ENCODE data around the gene FAM167B.
A peak's percentile ranks its signal among the peaks of the same experiment; 100 is the strongest.

The FAM167B gene

DNA sequence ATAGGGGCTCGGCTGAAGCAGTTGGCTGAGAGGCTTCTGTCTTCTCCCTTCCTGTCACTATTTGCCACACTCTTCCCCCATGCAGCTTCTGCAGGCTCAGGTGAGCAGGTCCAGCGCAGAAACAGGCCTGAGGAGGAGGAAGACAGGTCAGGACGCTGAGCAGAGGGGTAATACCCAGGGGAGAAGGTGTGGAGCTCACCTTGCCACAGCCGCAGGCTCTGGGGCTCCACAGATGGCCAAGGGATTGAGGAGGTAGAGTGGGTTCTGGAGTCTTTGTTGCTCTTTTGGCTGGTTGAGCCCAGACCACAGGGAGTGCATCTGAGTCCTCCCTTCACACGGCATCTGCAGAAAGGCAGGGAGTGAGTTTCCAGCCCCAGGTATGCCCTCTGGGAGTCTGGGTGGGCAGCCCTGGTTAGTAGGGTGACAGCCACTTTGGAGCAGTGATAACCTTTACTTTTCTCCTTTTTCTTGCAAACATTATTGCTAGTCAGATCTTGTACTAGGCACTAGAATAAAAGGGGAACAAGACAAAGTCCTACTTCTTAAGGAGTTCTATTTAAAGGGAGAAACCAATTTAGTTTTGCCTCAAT, 15.1 kb upstream of the FAM167B start:
- Histone ChIP-seq H3K9ac (ENCODE audit: low read length) (no peak overlapping the region), H3K27ac (ENCODE audit: low read length) (no peak overlapping the region), H3K9me3 (ENCODE audit: control insufficient read depth, low read depth, low read length) (no peaks in the 10 kb centered on the region), H3K36me3 (ENCODE audit: control insufficient read depth, low read depth, low read length) (peaks cover 51% of the 10 kb centered on the region), H3K27me3 (ENCODE audit: control insufficient read depth, insufficient read depth, low read length) (no peaks in the 10 kb centered on the region), H3K4me1 (ENCODE audit: control insufficient read depth, low read depth, low read length) (no peaks in the 10 kb centered on the region), H3K4me3 (ENCODE audit: low read length) (no peak overlapping the region)

DNA sequence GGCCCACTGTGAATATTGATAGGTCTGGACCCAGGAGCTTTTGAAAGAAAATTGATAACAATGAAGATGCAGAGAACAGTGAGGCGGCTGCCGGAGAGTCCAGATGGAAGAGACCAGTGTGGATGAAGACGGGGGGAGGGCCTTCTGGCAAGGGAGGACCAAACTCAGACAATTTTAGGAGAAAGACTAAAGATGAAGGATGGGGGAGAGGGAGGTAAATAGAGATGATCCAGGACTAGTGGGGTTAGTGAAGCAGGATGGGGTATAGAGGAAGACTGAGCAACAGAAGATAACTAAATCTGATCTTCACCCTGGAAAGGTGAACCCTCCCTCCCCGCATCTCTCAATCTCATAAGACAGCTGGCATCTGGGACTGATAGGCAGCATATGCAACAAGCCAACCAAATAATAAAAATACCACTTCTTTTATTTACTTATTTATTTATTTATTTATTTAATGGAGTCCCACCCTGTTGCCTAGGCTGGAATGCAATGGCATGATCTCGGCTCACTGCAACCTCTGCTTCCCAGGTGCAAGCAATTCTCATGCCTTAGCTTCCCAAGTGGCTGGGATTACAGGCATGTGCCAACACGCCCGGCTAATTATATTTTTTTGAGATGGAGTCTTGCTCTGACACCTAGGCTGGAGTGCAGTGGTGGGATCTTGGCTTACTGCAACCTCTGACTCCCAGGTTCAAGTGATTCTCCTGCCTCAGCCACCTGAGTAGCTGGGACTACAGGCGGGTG, 14.3 kb upstream of the FAM167B start:
- Histone ChIP-seq H3K36me3 (ENCODE audit: control insufficient read depth, low read depth, low read length) (peaks cover 46% of the 10 kb centered on the region), H3K4me1 (ENCODE audit: control insufficient read depth, low read depth, low read length) (no peaks in the 10 kb centered on the region), H3K27me3 (ENCODE audit: control insufficient read depth, insufficient read depth, low read length) (no peaks in the 10 kb centered on the region), H3K9me3 (ENCODE audit: control insufficient read depth, low read depth, low read length) (no peaks in the 10 kb centered on the region), H3K4me3 (ENCODE audit: low read length) (no peak overlapping the region), H3K9ac (ENCODE audit: low read length) (no peak overlapping the region), H3K27ac (ENCODE audit: low read length) (no peak overlapping the region)

DNA sequence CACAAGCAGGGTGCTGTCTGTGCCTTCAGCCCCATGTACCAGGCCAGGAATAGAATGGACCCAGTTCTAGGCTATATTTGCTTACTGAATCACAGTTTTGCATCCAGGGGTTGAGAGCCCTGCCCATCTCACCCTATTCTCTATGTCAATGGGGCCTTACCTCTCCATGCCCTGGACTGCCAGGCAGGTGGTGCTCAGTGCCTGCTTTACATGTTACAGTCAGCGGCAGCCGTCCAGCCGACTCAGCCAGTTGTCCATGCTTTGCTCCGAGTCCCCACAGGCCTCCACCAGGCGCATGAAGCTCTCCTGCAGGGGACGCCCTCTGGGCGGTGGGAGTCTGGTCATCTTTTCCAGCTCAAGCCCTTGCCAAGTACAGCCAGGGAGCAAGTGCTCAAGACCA, 12.2 kb upstream of the FAM167B start:
- H3K4me3 ChIP-seq (ENCODE audit: low read length) = no peak overlapping the region
- H3K4me1 ChIP-seq (ENCODE audit: control insufficient read depth, low read depth, low read length) = peaks cover 6% of the 10 kb centered on the region
- H3K9ac ChIP-seq (ENCODE audit: low read length) = no peak overlapping the region
- H3K27me3 ChIP-seq (ENCODE audit: control insufficient read depth, insufficient read depth, low read length) = no peaks in the 10 kb centered on the region
- H3K27ac ChIP-seq (ENCODE audit: low read length) = no peak overlapping the region
- H3K9me3 ChIP-seq (ENCODE audit: control insufficient read depth, low read depth, low read length) = no peaks in the 10 kb centered on the region
- H3K36me3 ChIP-seq (ENCODE audit: control insufficient read depth, low read depth, low read length) = peaks cover 28% of the 10 kb centered on the region

DNA sequence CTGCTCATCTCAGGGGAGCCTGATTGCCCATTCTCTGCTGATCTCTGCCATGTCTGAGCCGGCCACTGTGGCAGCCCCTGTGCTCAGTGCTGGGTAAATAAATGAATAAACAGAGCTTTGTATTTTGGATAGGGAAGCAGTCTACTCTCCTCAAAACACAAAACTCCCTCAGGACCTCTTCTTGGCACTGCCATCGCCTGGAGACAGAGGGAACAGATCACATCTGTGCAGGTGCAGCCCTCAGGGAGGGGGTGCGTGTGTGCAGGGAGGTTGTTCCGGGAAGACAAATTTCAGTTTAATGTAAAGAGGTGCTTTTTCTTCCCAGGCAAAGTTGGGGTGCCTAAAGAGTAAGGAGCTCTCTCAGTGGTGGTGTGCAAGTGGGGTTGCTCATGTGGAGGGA, 7.7 kb upstream of the FAM167B start:
- Histone ChIP-seq H3K27me3 (ENCODE audit: control insufficient read depth, insufficient read depth, low read length) (no peaks in the 10 kb centered on the region), H3K9me3 (ENCODE audit: control insufficient read depth, low read depth, low read length) (no peaks in the 10 kb centered on the region), H3K36me3 (ENCODE audit: control insufficient read depth, low read depth, low read length) (peaks cover 8% of the 10 kb centered on the region), H3K4me1 (ENCODE audit: control insufficient read depth, low read depth, low read length) (peaks cover 9% of the 10 kb centered on the region), H3K27ac (ENCODE audit: low read length) (no peak overlapping the region), H3K4me3 (ENCODE audit: low read length) (peak overlapping the region; percentile 86), H3K9ac (ENCODE audit: low read length) (peak overlapping the region; percentile 88)

DNA sequence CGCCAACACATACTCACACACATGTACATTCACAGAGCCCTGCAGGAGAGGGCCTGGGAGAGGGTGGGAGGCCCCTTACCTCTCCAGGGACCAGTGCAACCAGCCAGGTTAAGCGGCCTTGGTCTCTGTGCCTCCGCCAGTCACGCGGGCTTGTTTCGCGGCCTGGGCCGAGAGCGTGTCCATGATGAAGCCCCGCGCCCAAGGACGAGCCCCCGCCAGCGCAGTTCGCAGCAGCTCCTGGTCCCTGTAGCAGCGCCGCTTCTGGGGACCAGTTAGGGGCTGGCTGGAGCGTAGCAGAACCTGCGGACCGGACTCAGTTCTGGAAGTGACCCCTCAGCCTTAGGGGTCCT, 7.3 kb upstream of the FAM167B start:
- Histone ChIP-seq H3K27ac (ENCODE audit: low read length) (peak overlapping the region; percentile 77), H3K9me3 (ENCODE audit: control insufficient read depth, low read depth, low read length) (no peaks in the 10 kb centered on the region), H3K36me3 (ENCODE audit: control insufficient read depth, low read depth, low read length) (peaks cover 4% of the 10 kb centered on the region), H3K9ac (ENCODE audit: low read length) (peak overlapping the region; percentile 88), H3K4me1 (ENCODE audit: control insufficient read depth, low read depth, low read length) (peaks cover 9% of the 10 kb centered on the region), H3K27me3 (ENCODE audit: control insufficient read depth, insufficient read depth, low read length) (no peaks in the 10 kb centered on the region), H3K4me3 (ENCODE audit: low read length) (peak overlapping the region; percentile 86)

DNA sequence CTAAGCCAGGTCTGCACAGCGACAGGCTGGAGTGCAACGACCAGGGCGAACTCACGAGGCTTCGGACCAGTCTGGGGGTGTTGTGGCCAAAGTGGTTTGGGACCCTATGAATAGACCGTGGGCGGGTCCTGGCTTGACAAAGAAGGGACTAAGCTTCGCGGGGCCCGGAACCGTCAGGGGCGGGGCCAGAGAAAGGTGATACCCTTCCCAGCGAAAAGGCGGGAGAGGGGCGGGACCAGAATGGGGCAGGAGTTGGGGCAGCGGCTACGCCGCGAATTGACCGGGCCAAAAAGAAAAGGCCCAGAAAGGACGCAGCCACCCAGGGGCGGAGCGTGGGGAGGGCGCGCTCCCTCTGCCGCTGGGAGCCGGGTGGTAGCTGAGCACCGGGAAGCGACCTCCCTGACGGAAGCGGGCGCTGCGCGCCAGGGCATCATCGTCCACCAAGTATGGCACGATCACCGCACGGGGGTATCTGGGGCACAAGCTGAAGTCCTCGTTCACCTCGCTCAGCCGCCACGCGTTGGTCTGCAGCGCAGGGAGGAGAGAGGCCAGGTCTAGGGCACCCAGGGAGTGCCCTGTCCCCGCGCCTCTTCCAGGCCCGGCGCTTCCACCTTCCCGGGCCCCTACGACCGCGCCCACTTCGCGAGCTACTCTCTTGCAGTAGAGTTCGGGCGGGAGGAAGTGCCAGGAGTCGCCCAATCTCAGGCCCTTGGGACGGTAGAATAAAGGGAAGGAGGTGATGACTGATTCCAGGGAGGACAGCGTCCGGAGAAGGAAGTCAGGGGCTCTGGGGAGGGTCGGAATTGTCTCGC, 6.7 kb upstream of the FAM167B start:
- peak overlapping the region; percentile 77 for H3K27ac ChIP-seq (ENCODE audit: low read length)
- H3K9ac ChIP-seq (ENCODE audit: low read length) = peak overlapping the region; percentile 88
- peak overlapping the region; percentile 86 for H3K4me3 ChIP-seq (ENCODE audit: low read length)
- no peaks in the 10 kb centered on the region for H3K36me3 ChIP-seq (ENCODE audit: control insufficient read depth, low read depth, low read length)
- H3K27me3 ChIP-seq (ENCODE audit: control insufficient read depth, insufficient read depth, low read length) = no peaks in the 10 kb centered on the region
- peaks cover 9% of the 10 kb centered on the region for H3K4me1 ChIP-seq (ENCODE audit: control insufficient read depth, low read depth, low read length)
- no peaks in the 10 kb centered on the region for H3K9me3 ChIP-seq (ENCODE audit: control insufficient read depth, low read depth, low read length)

DNA sequence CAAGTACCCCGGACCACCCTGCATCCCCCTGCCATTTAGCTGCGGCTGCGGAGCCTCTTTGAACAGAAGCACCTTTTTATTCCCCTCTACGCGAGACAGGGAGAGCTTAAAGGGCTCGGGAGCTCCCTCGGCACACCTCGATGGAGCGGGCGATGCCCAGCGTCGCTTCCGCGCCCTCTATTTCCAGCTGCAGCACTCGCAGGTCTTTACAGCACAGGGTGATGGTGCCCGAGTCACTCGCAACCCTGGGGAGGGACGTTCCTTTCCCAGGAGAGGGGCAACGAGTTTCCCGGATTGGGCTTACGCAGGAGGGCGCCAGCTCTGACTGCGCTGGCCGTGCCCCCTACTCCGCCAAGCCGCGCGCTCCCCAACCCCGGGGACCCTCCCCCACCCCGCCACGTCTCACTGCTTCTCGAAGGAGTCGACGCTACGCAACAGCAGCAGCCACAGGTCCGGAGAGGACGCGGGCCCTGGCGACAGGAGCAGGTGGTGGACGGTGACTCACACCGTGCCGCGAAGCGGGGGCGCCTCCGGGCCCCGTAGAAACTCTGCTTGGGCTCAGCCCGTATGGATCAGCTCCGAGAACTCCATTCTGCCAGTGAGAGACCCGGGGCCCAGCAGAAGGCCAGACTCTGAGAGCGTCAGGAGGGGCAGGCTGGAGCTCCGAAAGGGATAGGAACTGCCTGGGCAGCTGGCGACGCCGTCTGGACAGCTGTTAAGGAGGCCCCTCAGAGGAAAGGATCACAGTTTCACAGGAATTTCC, 5.8 kb upstream of the FAM167B start:
- peak overlapping the region; percentile 86 for H3K4me3 ChIP-seq (ENCODE audit: low read length)
- H3K27ac ChIP-seq (ENCODE audit: low read length) = no peak overlapping the region
- peak overlapping the region; percentile 88 for H3K9ac ChIP-seq (ENCODE audit: low read length)
- H3K4me1 ChIP-seq (ENCODE audit: control insufficient read depth, low read depth, low read length) = peaks cover 9% of the 10 kb centered on the region
- no peaks in the 10 kb centered on the region for H3K9me3 ChIP-seq (ENCODE audit: control insufficient read depth, low read depth, low read length)
- no peaks in the 10 kb centered on the region for H3K27me3 ChIP-seq (ENCODE audit: control insufficient read depth, insufficient read depth, low read length)
- H3K36me3 ChIP-seq (ENCODE audit: control insufficient read depth, low read depth, low read length) = no peaks in the 10 kb centered on the region

DNA sequence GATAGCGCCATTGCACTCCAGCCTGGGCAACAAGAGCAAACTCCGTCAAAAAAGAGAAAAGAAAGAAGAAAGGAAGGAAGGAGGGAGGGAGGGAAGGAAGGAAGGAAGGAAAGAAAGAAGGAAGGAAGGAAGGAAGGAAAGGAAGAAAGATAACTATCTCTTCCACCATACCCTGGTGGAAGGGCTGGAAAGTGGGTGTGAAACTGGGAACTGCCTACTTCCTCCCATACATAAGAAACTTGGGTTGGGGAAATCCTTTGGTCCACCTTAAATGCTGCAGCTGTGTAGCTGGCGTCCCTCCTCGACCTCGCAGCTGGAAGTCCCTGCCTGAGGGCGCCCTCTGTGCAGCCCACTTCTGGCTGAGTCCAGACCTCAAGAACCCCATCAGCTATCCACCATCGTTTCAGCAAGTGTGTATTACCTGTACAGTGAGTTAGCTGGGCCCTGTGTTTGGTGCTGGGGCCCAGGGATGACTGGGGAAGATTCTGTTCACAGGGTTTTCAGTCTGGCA, 4.6 kb upstream of the FAM167B start:
- Histone ChIP-seq H3K9me3 (ENCODE audit: control insufficient read depth, low read depth, low read length) (no peaks in the 10 kb centered on the region), H3K4me3 (ENCODE audit: low read length) (no peak overlapping the region), H3K27ac (ENCODE audit: low read length) (no peak overlapping the region), H3K9ac (ENCODE audit: low read length) (no peak overlapping the region), H3K4me1 (ENCODE audit: control insufficient read depth, low read depth, low read length) (peaks cover 9% of the 10 kb centered on the region), H3K36me3 (ENCODE audit: control insufficient read depth, low read depth, low read length) (no peaks in the 10 kb centered on the region), H3K27me3 (ENCODE audit: control insufficient read depth, insufficient read depth, low read length) (no peaks in the 10 kb centered on the region)

DNA sequence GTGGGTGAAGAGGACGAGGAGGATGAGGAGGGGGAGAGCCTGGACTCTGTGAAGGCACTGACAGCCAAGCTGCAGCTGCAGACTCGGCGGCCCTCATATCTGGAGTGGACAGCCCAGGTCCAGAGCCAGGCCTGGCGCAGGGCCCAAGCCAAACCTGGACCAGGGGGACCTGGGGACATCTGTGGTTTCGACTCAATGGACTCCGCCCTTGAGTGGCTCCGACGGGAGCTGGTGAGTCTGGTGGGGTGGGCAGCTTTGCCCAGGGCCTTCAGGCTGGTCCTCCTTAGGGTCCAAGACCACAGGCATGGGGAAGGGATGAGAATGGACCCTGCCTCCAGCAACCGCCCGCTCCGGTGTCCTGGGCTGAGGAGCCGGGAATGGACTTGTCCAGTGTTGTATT, 430 bp downstream of the FAM167B start:
- Histone ChIP-seq H3K27me3 (ENCODE audit: control insufficient read depth, insufficient read depth, low read length) (no peaks in the 10 kb centered on the region), H3K9me3 (ENCODE audit: control insufficient read depth, low read depth, low read length) (no peaks in the 10 kb centered on the region), H3K9ac (ENCODE audit: low read length) (no peak overlapping the region), H3K4me1 (ENCODE audit: control insufficient read depth, low read depth, low read length) (peaks cover 3% of the 10 kb centered on the region), H3K27ac (ENCODE audit: low read length) (no peak overlapping the region), H3K4me3 (ENCODE audit: low read length) (no peak overlapping the region), H3K36me3 (ENCODE audit: control insufficient read depth, low read depth, low read length) (no peaks in the 10 kb centered on the region)

DNA sequence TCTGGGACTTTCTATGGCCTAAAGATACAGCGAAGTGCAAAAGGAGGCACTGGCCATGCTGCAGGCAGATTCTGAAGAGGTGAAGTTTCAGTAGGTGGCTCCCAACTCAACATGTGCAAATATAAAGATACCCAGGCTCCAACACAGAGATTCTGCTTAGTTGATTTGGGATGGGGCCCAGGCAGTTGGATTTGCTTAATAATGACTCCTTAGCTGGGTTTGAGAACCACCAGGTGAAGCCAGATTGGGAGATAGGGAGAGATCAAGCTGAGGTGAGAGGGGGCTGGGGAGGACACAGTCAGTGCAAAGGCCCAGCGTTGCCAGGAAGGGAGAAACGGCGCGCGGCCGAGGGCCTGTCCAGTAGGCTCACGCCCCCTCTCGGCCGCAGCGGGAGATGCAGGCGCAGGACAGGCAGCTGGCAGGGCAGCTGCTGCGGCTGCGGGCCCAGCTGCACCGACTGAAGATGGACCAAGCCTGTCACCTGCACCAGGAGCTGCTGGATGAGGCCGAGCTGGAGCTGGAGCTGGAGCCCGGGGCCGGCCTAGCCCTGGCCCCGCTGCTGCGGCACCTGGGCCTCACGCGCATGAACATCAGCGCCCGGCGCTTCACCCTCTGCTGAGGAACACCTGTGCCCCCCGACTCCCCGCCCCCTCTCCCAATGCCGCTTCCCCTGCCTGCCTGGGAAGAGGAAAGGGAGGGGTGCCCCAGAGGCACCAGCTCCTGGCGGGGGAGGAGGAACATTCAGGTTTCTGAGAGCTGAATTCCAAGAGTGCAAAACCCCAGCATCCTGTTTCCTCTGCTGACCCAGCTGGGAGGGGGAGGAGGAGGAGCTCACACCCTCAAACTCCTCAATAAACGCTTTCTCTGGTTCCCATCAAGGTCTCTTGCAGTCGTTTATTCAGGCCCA, 1.2 kb downstream of the FAM167B start:
- Histone ChIP-seq H3K9me3 (ENCODE audit: control insufficient read depth, low read depth, low read length) (no peaks in the 10 kb centered on the region), H3K27me3 (ENCODE audit: control insufficient read depth, insufficient read depth, low read length) (no peaks in the 10 kb centered on the region), H3K9ac (ENCODE audit: low read length) (no peak overlapping the region), H3K4me1 (ENCODE audit: control insufficient read depth, low read depth, low read length) (no peaks in the 10 kb centered on the region), H3K27ac (ENCODE audit: low read length) (no peak overlapping the region), H3K4me3 (ENCODE audit: low read length) (peak overlapping the region; percentile 49), H3K36me3 (ENCODE audit: control insufficient read depth, low read depth, low read length) (no peaks in the 10 kb centered on the region)

All from iPS-18a (cell line).